Activated T-cell treated with anti-CD3 and anti-CD28 coated beads for 1 hour (primary cell): ENCODE data around the gene IFT25.
"Not testable (repeated sequence)": the region's sequence is repeated elsewhere in the genome, so short reads cannot be mapped to it uniquely, and the experiment has no call there.

Experiments
- DNase-seq: peaks from one replicate; pipeline ENCODE4 v3.0.0-alpha.2; 2020; ENCODE audit warnings: low read depth

The IFT25 gene

GRCh38 chr1:53945433-53946251 lies at the start of gene IFT25:
IFT25 (minus strand) TSS chr1:53945699; CDS start chr1:53940082, 5,617 bp downstream.
- DNase-seq = peak; percentile 99

GRCh38 chr1:53994516-53994915 lies 49.0 kb upstream of the IFT25 start:
- not testable (repeated sequence) for DNase-seq

GRCh38 chr1:53992085-53992874 lies 46.8 kb upstream of the IFT25 start:
- DNase-seq = no peak

- DNase-seq = no peak
Observed at GRCh38 chr1:53987880-53988279, 42.4 kb upstream of the IFT25 start.

DNA sequence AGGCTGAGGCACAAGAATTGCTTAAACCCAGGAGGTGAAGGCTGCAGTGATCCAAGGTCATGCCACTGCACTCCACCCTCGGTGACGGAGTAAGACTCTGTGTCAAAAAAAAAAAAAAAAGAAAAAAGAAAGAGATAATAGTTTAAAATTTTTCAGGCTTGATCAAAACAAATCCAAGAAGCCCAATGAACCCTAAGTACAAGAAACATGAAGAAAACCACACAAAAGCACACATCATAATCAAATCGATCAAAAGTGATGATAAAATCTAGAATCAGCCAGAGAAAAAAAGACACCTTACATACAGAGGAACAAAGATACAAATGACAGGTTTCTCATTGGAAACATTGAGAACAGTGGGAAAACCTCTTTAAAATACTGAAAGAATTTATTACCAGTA lies 41.0 kb upstream of the IFT25 start:
- DNase-seq = no peak

DNA sequence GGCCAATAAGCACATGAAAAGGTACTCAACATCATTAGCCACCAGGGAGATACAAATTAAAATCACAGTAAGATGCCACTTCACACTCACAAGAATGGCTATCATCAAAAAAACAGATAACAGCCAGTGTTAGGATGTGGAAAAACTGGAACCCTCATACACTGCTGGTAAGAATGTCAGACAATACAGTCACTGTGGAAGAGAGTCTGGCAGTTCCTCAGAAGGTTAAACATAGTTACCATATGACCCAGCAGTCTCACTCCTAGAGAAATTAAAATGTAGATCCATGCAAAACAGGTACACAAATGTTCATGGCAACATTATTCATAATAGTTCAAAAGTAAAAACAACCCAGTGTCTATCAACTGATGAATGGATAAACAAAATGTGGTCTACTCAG lies 39.2 kb upstream of the IFT25 start:
- DNase-seq = no peak

GRCh38 chr1:53982763-53983104 lies 37.2 kb upstream of the IFT25 start:
- DNase-seq = no peak

DNA sequence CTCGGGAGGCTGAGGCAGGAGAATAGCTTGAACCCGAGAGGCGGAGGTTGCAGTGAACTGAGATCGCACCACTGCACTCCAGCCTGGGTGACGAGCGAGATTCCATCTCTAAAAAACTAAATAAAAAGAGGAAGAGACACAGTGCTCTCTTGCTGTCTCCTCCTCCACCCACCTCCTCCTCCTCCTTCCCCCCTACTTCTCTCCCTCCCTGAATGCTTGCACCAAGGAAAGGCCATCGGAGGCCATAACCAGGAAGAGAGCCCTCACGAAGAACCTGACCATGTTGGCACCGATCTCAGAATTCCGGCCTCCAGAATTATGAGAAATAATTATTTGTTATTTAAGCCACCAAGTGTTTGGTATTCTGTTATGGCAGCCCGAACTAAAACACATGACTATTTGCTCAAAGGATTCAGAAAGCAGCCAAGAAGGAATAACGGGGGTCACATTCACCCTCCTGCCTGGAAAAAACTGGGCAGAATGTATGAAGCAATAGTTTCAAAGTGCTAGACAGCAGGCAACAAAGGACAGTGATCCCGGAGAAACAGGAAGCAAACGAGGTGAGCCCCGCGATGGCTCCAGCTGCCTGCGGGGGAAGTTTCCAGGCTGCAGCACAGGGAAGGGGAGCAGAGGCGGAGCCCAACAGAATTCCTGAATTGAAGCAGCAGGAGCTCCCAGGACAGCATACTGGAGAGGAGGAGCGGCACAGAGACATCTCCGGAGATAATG lies 36.7 kb upstream of the IFT25 start:
- DNase-seq = no peak

GRCh38 chr1:53981220-53981619 lies 35.7 kb upstream of the IFT25 start:
- no peak for DNase-seq

DNA sequence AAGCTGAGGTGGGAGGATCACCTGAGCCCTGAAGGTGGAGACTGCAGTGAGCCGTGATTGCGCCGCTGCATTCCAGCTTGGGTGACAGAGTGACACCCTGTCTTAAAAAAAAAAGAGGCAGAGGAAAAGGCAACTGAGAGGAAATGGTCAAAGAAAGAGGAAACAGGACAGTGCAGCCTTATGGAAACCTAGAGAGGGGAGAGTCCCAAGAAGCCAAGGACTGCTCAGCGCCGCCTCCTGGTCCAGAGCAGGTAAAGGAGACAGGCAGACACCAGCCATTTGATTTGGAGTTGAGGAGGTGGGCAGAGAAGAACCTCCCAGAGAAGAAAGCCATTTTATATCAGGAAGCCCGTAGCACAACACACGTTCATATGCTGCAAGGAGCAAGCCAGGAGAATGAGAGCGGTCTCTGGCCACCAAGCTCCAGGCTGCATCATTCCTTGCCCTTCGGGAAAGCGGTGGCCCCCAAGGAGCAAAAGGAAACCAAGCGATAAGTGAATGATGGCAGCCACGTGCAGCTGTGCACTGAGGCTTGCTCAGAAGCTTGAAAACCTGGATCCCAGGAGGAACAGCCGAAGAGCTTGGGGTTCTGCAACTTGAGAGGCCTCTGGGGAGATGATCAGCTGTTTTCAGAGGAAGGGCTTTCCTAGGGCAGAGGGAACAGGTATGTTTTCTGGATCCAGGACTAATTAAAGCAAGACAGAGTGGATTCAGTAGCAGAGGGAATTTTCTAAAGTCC lies 34.4 kb upstream of the IFT25 start:
- no peak for DNase-seq

DNA sequence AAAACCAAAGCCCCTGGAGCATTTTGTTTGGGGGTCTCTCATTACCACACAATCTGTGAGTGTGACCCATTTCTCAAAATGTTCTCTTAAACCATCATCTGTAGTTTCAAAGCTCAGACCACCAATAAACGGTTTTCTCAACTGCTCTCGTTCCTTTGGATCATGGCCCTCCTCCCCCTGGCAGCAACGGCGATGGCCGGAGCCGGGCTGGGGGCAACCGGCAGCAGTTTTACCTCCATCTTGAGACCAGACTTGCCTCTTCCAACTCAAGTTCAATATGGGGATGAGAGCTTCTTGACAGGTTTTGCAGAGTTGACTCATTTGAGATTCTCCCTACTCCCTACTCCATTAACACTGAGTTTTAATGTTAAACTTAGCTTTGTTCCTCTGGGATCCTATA lies 30.4 kb upstream of the IFT25 start:
- no peak for DNase-seq

- DNase-seq = no peak
Observed at GRCh38 chr1:53971718-53972117, 26.2 kb upstream of the IFT25 start.

- not testable (repeated sequence) for DNase-seq
Observed at GRCh38 chr1:53969323-53969722, 23.8 kb upstream of the IFT25 start.

- no peak for DNase-seq
Observed at GRCh38 chr1:53968125-53968513, 22.6 kb upstream of the IFT25 start.

DNA sequence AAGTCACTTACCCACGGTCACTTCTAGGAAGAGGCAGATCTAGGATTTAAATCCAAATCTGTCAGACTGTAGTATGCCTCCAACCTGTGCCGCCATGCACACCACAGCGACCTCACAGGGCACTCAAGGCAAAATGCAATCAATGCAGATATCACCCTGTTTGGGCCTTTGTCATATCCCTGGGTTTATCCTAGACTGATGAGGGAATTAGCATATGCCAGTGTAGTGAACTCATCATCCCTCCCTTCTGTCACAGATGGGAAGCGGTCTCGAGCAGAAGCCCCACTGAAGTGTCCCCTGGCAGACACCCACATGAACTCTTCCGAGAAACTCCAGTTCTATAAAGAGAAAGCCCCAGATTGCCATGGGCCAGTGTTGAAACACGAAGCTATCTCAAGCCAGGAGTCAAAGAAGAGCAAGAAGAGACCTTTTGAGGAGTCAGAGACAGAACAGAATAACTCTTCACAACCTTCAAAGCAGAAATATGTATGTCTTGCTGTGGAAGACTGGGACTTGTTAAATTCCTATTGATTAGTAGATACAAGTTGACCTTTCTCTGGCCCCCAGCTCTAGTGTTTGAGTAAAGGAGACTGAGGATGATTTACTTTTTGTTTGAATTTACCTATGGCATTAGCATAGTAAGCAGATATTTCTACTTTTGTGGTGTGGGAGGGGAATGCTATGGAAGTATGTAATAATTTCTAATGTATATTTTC lies 22.1 kb upstream of the IFT25 start:
- DNase-seq = no peak

- no peak for DNase-seq
Observed at GRCh38 chr1:53966794-53967193, 21.3 kb upstream of the IFT25 start.

- no peak for DNase-seq
Observed at GRCh38 chr1:53964109-53964508, 18.6 kb upstream of the IFT25 start.

GRCh38 chr1:53963460-53963859 lies 18.0 kb upstream of the IFT25 start:
- DNase-seq = no peak

GRCh38 chr1:53962395-53962794 lies 16.9 kb upstream of the IFT25 start:
- DNase-seq = no peak

DNA sequence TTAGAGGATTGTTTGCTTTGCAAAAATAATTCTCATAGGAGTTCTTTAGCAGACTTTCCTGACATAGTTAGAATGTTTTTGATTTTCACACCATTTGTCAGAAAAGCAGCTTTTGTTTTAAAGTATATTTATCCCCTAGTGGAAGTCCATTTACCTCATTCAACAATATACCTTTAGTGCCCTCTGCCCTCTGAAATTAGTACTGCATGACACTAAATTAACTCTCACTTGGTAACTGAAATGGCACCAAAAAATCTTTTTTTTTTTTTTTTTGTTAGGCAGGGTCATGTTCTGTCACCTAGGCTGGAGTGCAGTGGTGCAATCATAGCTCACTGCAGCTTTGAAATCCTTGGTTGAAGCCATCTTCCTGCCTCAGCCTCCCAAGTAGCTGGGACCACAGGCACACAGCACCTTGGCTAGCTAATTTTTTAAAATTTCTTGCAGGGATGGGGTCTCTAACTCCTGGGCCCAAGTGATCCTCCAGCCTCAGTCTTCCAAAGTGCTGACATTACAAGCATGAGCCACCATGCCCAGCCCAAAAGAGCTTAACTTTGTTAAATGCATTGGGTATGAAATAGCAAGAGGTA lies 14.3 kb upstream of the IFT25 start:
- no peak for DNase-seq

DNA sequence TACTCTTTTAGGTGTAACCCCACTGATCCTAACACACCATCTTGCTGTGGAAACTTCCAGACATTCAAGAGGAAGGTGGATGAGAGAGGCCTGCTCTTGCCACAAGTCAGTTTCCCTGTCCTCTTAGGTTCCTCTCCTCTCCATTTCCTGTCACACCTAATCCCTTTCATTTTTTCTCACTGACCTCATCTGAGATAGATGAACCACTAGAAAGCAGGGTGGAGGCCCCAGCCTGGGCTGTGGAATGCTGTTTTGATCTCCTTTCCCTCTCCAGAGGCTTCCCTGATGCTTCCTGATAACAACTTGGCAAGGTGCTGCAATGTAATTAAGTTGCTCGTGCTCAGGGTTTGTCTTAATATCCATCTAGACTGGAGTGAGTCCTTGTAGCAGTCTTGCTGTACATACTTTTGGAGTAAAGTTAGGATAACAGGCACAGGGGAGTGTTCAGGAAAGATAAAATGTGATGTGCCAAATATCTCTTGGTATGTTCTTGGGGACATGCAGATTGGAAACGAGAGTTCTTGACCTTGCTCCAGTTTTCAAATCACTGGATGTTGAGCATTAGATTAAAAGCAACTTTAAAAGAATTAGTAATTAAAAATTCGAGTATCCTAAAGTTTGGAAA lies 11.8 kb upstream of the IFT25 start:
- no peak for DNase-seq
